Lower leg skin (tissue), 4 donors: ENCODE data around the gene PTGFRN. TPM values are rescaled to one million over a fixed set of nuclear protein-coding genes. Genes with fewer than 3 reads are reported as not detected.

ENCODE experiments used
- DNase-seq, 2 donors: peaks; one replicate each; pipeline ENCODE4 v3.0.0-alpha.2; 2019; ENCODE audit warnings: low spot score in 2 of 2
- H3K4me3 ChIP-seq: fragments of 200-600 bp; sonication (generic); 2 replicates; pipeline ENCODE4 v1.5.1; 2017; ENCODE audit warnings: mild to moderate bottlenecking, low read depth; ENCODE audit not compliant: poor library complexity, severe bottlenecking
- POLR2A ChIP-seq, 2 donors: fragments of 450-650 bp; IDR thresholded peaks; one replicate each; pipeline ENCODE4 v1.6.1; 2016 to 2017; ENCODE audit warnings: antibody characterized with exemption in 2 of 2, mild to moderate bottlenecking in 1 of 2, moderate library complexity in 1 of 2
- WGBS, 2 donors: methylation state at CpG; one replicate each; pipeline ENCODE4 v1.1.5; 2018; 5-methylcytosine and 5-hydroxymethylcytosine counted together
- intact Hi-C: fragments of 100-400 bp; cut with DNase I; formaldehyde crosslinking; loops from one replicate; pipeline ENCODE4 v1.15.0; 2023; ENCODE audit warnings: low total_unique reads
- total RNA-seq, 4 donors: library from RNA; depleted of rRNA; stranded (reverse); fragments of >200 nt; gene quantifications; one replicate each; pipeline ENCODE4 v1.1.0, GENCODE V29; 2016
- TF ChIP-seq, protein P1 (sequence below), 3 donors: fragments of 450-650 bp; IDR thresholded peaks; one replicate each; pipeline ENCODE4 v1.5.1; 2016; ENCODE audit warnings: antibody characterized with exemption in 3 of 3, mild to moderate bottlenecking in 3 of 3, moderate library complexity in 2 of 3

Gene PTGFRN
- total RNA-seq, 4 donors from 2014 or later, result 58.0 to 92.4 (median 84.5) TPM

DNA sequence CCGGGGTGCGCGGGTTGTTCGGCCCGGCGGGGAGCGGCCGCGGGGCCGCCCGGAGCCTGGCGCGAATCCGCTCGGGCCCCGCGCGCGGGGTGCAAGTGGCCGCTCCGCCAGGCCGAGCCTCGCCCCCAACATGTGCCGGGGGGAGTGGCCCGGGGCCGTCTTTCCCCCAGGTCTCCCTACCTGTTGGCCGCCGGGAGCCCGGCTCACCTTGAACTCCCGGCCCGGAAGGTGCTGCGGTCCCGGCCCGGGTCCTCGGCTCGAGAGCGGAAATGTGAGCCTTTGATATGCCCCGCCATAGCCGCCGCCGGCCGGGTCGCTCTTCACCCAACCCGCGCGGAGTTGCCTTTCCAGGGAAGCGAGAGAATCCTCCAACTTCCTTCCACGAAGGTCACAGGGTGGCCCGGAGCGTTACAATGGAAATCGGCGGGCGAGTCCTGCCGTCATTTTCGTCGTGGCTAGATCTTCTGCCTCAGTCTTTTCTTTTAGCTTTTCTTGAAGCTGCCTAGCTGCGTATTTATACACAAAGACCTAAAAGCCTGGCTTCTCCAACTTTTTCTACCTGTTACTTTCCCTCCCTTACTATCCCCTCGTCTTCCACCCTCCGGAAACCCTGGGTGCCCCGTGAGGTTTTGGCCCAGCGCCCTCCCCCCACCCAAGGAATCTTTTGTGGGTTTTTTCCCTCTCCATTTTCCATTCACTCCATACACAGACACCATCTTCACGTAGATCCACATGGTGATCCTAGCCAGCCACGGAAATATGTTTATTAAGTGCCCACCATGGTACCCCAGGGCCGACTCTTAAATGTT, 867 bp downstream of the PTGFRN start:
- WGBS, 2 donors, result 2 to 4% methylated on average over 25 to 50 of the region's 64 CpGs
- intact Hi-C loops, result no loop called here
- DNase-seq, result peak in 1 of 2 donors; percentile 89
- H3K4me3 ChIP-seq, result peak overlapping the region; percentile 56
- TF ChIP-seq, protein P1, sequence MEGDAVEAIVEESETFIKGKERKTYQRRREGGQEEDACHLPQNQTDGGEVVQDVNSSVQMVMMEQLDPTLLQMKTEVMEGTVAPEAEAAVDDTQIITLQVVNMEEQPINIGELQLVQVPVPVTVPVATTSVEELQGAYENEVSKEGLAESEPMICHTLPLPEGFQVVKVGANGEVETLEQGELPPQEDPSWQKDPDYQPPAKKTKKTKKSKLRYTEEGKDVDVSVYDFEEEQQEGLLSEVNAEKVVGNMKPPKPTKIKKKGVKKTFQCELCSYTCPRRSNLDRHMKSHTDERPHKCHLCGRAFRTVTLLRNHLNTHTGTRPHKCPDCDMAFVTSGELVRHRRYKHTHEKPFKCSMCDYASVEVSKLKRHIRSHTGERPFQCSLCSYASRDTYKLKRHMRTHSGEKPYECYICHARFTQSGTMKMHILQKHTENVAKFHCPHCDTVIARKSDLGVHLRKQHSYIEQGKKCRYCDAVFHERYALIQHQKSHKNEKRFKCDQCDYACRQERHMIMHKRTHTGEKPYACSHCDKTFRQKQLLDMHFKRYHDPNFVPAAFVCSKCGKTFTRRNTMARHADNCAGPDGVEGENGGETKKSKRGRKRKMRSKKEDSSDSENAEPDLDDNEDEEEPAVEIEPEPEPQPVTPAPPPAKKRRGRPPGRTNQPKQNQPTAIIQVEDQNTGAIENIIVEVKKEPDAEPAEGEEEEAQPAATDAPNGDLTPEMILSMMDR (IDR thresholded peaks at IDR 0.05), result no peak
- no peak for TF ChIP-seq POLR2A (IDR thresholded peaks at IDR 0.05)

DNA sequence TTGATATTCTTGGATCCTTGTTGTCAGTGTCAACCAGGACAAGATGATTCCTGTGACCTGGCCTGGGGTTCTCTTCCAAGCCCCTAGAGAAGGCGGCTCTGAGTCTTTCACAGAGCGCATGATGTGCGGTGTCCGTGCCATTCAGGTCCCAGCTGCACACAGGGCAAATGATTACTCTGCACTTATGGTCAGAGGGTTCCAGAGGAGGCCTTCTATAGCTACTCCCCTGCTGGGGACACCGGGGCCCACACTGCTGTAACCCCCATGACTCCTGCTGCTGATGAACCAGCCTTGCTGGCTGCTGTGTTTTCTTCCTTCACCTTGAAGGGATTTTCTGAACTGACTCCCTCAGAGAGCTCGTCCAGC, 1.5 kb downstream of the PTGFRN start:
- 40 to 47% methylated on average over 6 of the region's 6 CpGs for WGBS, 2 donors
- no peak for DNase-seq
- intact Hi-C loops, result no loop called here
- H3K4me3 ChIP-seq, result no peak overlapping the region
- TF ChIP-seq, protein P1 (IDR thresholded peaks at IDR 0.05), result no peak

DNA sequence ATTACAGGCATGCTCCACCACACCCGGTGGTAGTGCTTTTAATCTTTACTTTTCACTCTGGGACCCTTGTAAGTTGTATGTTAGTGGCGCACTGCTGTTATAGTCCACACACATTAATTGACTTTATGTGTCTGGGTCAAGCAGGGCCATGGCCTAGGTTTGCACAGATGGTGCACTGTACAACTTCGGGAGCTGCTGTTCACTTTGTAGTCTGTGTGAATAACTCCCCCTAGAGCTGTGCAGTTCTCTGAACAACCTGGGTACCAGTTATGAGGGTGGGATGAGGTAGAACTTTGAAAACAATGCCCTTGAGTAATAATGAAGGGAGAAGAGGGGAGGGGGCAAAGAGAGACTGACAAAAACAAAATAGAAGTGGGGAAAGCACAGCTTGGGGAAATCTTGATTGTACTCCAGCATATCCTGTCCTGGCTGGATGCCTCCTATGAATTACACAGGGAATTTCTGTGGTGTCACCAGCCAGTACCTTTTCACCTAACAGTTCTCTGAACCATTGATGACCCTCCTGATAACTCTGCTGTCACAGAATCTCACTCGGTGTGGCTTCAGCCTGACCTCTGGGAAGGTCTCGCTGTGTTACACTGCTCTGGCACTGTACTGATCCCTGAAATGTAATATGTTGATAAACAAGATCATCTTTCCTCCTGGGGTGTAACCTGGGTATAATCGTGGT, 2.2 kb downstream of the PTGFRN start:
- peak in 1 of 2 donors; percentile 31 for DNase-seq
- no peak for TF ChIP-seq POLR2A (IDR thresholded peaks at IDR 0.05)
- TF ChIP-seq, protein P1 (IDR thresholded peaks at IDR 0.05), result no peak
- 53 to 67% methylated on average over 6 of the region's 6 CpGs for WGBS, 2 donors

DNA sequence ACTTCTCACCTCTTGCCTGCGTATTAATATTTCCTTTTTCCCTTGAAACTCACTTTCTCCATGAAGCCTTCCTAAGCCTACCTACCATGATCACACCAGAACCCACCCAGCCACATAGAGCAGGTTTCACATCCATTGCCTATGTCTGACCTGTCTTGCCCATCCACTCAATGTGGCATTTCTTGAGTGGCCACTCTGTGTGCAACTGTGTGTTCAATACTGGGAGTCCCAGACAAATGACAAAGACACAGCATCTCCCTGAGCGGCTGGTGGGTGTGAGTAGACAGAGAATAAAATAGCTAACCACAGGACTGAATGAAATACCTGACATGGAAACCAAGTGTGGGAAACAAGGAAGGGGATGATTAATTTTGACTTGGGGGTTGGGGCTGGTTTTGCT, 3.1 kb downstream of the PTGFRN start:
- WGBS, 2 donors, result 89 to 94% methylated on average over 2 of the region's 2 CpGs

More for the DNA sequence above, 2.2 kb downstream of the PTGFRN start:
- intact Hi-C loops, result no loop called here
- no peak overlapping the region for H3K4me3 ChIP-seq

DNA sequence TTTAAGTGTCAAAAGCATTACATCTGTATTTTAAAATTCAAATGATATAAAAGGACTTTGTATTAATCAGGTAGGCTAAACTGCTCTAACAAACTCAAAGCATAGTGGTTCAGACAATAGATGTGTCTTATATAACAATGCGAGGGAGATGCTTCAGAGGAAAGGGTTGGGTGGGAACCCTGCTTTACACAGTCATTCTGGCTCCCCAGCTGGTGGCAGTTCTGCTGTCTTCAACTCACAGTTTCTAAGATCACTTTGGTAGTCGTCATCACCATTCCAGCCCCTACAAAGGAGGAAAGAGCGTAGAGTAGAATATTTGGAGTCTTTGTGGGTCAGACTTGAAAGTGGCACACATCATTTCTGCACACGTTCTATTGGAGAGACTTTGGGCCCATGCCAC, 4.2 kb downstream of the PTGFRN start:
- intact Hi-C loops, result no loop called here
- no peak for TF ChIP-seq POLR2A (IDR thresholded peaks at IDR 0.05)
- TF ChIP-seq, protein P1 (IDR thresholded peaks at IDR 0.05), result no peak
- 71 to 72% methylated on average over 4 of the region's 4 CpGs for WGBS, 2 donors
- no peak overlapping the region for H3K4me3 ChIP-seq
- no peak for DNase-seq

More for the DNA sequence above, 3.1 kb downstream of the PTGFRN start:
- no peak for DNase-seq
- TF ChIP-seq POLR2A (IDR thresholded peaks at IDR 0.05), result no peak
- intact Hi-C loops, result no loop called here
- no peak overlapping the region for H3K4me3 ChIP-seq

DNA sequence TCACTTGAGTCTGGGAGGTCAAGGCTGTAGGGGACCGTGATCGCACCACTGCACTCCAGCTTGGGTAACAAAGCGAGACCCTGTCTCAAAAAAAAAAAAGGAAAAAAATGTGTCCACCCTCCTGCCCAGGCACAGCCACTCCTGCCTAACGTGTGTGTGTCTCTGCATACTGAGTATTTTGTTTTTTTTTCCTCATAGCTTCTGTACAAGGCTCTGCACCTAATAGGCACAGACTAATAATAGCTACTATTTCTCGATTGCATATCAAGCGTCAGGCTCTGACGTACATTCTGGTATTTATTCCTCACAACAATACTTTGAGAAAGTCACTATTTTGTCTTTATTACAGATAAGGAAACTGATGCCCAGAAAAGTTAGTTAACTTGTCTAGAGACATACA, 5.0 kb downstream of the PTGFRN start:
- 68 to 70% methylated on average over 7 of the region's 7 CpGs for WGBS, 2 donors

More for the DNA sequence above, 5.0 kb downstream of the PTGFRN start:
- no peak for DNase-seq
- no peak overlapping the region for H3K4me3 ChIP-seq
- no peak for TF ChIP-seq POLR2A (IDR thresholded peaks at IDR 0.05)
- TF ChIP-seq, protein P1 (IDR thresholded peaks at IDR 0.05), result no peak
- intact Hi-C loops, result loop anchor here (5.0 kb wide), 1 partner anchor 1343 kb away; no protein-coding TSS in a partner anchor
